ENCODE data around the gene SLC44A3.

- TF ChIP-seq CTCF (conservative IDR thresholded peaks at IDR 0.05; ENCODE audit: low read depth in 2 of 2) = no peak
- TF ChIP-seq POLR2AphosphoS5 (IDR thresholded peaks at IDR 0.05; ENCODE audit: low read depth) = no peak
- no peak for TF ChIP-seq EZH2 (IDR thresholded peaks at IDR 0.05; ENCODE audit: low read depth, unreplicated experiment)
- TF ChIP-seq EZH2phosphoT487 (IDR thresholded peaks at IDR 0.05; ENCODE audit: unreplicated experiment) = no peak
- no peak for TF ChIP-seq CREB1 (CRISPR knock-in tag; IDR thresholded peaks at IDR 0.05; ENCODE audit: low read depth)
- TF ChIP-seq STAT1 (IDR thresholded peaks at IDR 0.05; ENCODE audit: unreplicated experiment) = no peak
Measured at GRCh38 chr1:94862718-94863117, 42.6 kb downstream of the SLC44A3 start.

Data from GM23338 (cell line).